H9 (cell line): ENCODE measurements around the gene CACHD1. TPM values are rescaled to one million over a fixed set of nuclear protein-coding genes. Genes with fewer than 3 reads are reported as not detected.

Experiments used
- DNase-seq: peaks from one replicate; pipeline ENCODE4 v3.0.0-alpha.2; 2017
- H2AFZ ChIP-seq: one replicate; pipeline ENCODE4 v1.6.1; 2013; ENCODE audit warnings: mild to moderate bottlenecking, low read length, control low read depth, moderate library complexity
- H2AK5ac ChIP-seq: 2 replicates; pipeline ENCODE4 v1.6.1; 2013; ENCODE audit warnings: low read length, control low read depth, mixed read lengths; ENCODE audit not compliant: insufficient read length
- H2BK120ac ChIP-seq: one replicate; pipeline ENCODE4 v1.6.1; 2013; ENCODE audit warnings: low read depth, mild to moderate bottlenecking, low read length, control low read depth, inconsistent platforms; ENCODE audit not compliant: poor library complexity, severe bottlenecking
- H2BK12ac ChIP-seq: 2 replicates; pipeline ENCODE4 v1.6.1; 2013; ENCODE audit warnings: low read length, control low read depth, mixed read lengths, low read depth; ENCODE audit not compliant: insufficient read length
- H2BK15ac ChIP-seq: 2 replicates; pipeline ENCODE4 v1.6.1; 2013; ENCODE audit warnings: low read depth, low read length, control low read depth
- H2BK20ac ChIP-seq: one replicate; pipeline ENCODE4 v1.6.1; 2013; ENCODE audit warnings: low read depth, mild to moderate bottlenecking, low read length, control low read depth, inconsistent platforms; ENCODE audit not compliant: poor library complexity, severe bottlenecking
- H2BK5ac ChIP-seq: 2 replicates; pipeline ENCODE4 v1.6.1; 2013; ENCODE audit warnings: low read length, control low read depth, mixed read lengths; ENCODE audit not compliant: insufficient read length
- H3K14ac ChIP-seq: 2 replicates; pipeline ENCODE4 v1.6.1; 2013; ENCODE audit warnings: low read length, control low read depth; ENCODE audit not compliant: insufficient read depth
- H3K18ac ChIP-seq: 2 replicates; pipeline ENCODE4 v1.6.1; 2013; ENCODE audit warnings: low read depth, mild to moderate bottlenecking, mixed read lengths, low read length, control low read depth; ENCODE audit not compliant: insufficient read length
- H3K23ac ChIP-seq: 2 replicates; pipeline ENCODE4 v1.6.1; 2013; ENCODE audit warnings: low read length, control low read depth, mixed read lengths, low read depth; ENCODE audit not compliant: insufficient read length
- H3K23me2 ChIP-seq: 2 replicates; pipeline ENCODE4 v1.6.1; 2013; ENCODE audit warnings: low read depth, mild to moderate bottlenecking, mixed read lengths, low read length, control low read depth; ENCODE audit not compliant: insufficient read length, poor library complexity, severe bottlenecking
- H3K27ac ChIP-seq: 2 replicates; pipeline ENCODE4 v1.5.1; 2013; ENCODE audit warnings: low read length, control low read depth, mixed read lengths, low read depth; ENCODE audit not compliant: insufficient read length
- H3K27me3 ChIP-seq: 2 replicates; pipeline ENCODE4 v1.6.1; 2013; ENCODE audit warnings: low read length, control low read depth, inconsistent platforms; ENCODE audit not compliant: insufficient read depth
- H3K4ac ChIP-seq: 2 replicates; pipeline ENCODE4 v1.6.1; 2013; ENCODE audit warnings: low read depth, mild to moderate bottlenecking, control low read depth, inconsistent platforms, low read length, moderate library complexity
- H3K4me1 ChIP-seq: 2 replicates; pipeline ENCODE4 v1.6.1; 2013; ENCODE audit warnings: low read length, control low read depth, inconsistent platforms; ENCODE audit not compliant: insufficient read depth
- H3K4me2 ChIP-seq: 2 replicates; pipeline ENCODE4 v1.6.1; 2013; ENCODE audit warnings: low read length, control low read depth, mixed read lengths; ENCODE audit not compliant: insufficient read length, insufficient read depth
- H3K56ac ChIP-seq: 2 replicates; pipeline ENCODE4 v1.6.1; 2013; ENCODE audit warnings: low read depth, mild to moderate bottlenecking, mixed read lengths, low read length, control low read depth; ENCODE audit not compliant: insufficient read length
- H3K79me1 ChIP-seq: 2 replicates; pipeline ENCODE4 v1.6.1; 2013; ENCODE audit warnings: low read depth, mild to moderate bottlenecking, moderate library complexity, low read length, control low read depth, inconsistent platforms; ENCODE audit not compliant: insufficient read depth, poor library complexity, severe bottlenecking
- H3K79me2 ChIP-seq: 2 replicates; pipeline ENCODE4 v1.6.1; 2013; ENCODE audit warnings: low read length, control low read depth, inconsistent platforms; ENCODE audit not compliant: insufficient read depth
- H3K9ac ChIP-seq: 2 replicates; pipeline ENCODE4 v1.6.1; 2013; ENCODE audit warnings: low read length, control low read depth, mixed read lengths; ENCODE audit not compliant: insufficient read length; ENCODE audit errors: extremely low read depth
- H3K9me3 ChIP-seq: one replicate; pipeline ENCODE4 v1.6.1; 2013; ENCODE audit warnings: low read depth, low read length, inconsistent platforms; ENCODE audit not compliant: control insufficient read depth
- H3T11ph ChIP-seq: one replicate; pipeline ENCODE4 v1.6.1; 2013; ENCODE audit warnings: mild to moderate bottlenecking, low read length, control low read depth, inconsistent platforms
- H4K20me1 ChIP-seq: one replicate; pipeline ENCODE4 v1.6.1; 2013; ENCODE audit not compliant: control insufficient read depth, insufficient read length, insufficient read depth
- H4K5ac ChIP-seq: 2 replicates; pipeline ENCODE4 v1.6.1; 2013; ENCODE audit warnings: low read depth, mild to moderate bottlenecking, mixed read lengths, low read length, control low read depth; ENCODE audit not compliant: insufficient read length
- H4K8ac ChIP-seq: replicated peaks from 2 replicates; pipeline ENCODE4 v1.6.1; 2013; ENCODE audit warnings: low read length, control low read depth, mixed read lengths, low read depth; ENCODE audit not compliant: insufficient read length
- H4K91ac ChIP-seq: 2 replicates; pipeline ENCODE4 v1.6.1; 2013; ENCODE audit warnings: low read depth, mild to moderate bottlenecking, moderate library complexity, mixed read lengths, low read length, control low read depth; ENCODE audit not compliant: insufficient read length
- H3K27ac Mint-ChIP-seq, 3 experiments: 2 replicates in 2 of 3; 3 replicates in 1 of 3; pipeline ENCODE4 v1.8.0; 2020 to 2021; ENCODE audit warnings: mixed read lengths in 3 of 3, mild to moderate bottlenecking in 1 of 3, moderate library complexity in 1 of 3
- H3K27me3 Mint-ChIP-seq: 2 replicates; pipeline ENCODE4 v1.8.0; 2021; ENCODE audit warnings: low read depth, mild to moderate bottlenecking, moderate library complexity, mixed read lengths
- H3K36me3 Mint-ChIP-seq, 3 experiments: 2 replicates in 2 of 3; 3 replicates in 1 of 3; pipeline ENCODE4 v1.8.0; 2020 to 2021; ENCODE audit warnings: low read depth in 3 of 3, mixed read lengths in 3 of 3; ENCODE audit not compliant: insufficient read depth in 1 of 3
- H3K4me1 Mint-ChIP-seq, 2 experiments: 2 replicates each; pipeline ENCODE4 v1.8.0; 2020; ENCODE audit warnings: mixed read lengths in 2 of 2
- H3K4me3 Mint-ChIP-seq, 2 experiments: 2 replicates in 1 of 2; 3 replicates in 1 of 2; pipeline ENCODE4 v1.8.0; 2020 to 2021; ENCODE audit warnings: mild to moderate bottlenecking in 2 of 2, mixed read lengths in 2 of 2, moderate library complexity in 1 of 2
- H3K9me3 Mint-ChIP-seq, 2 experiments: 2 replicates in 1 of 2; 3 replicates in 1 of 2; pipeline ENCODE4 v1.8.0; 2020; ENCODE audit warnings: mild to moderate bottlenecking in 2 of 2, mixed read lengths in 2 of 2, moderate library complexity in 1 of 2
- CTCF ChIP-seq: fragments of 200-600 bp; sonication (generic); conservative IDR thresholded peaks from 3 replicates; pipeline ENCODE4 v1.8.0; 2021; ENCODE audit warnings: antibody characterized with exemption, mild to moderate bottlenecking
- WGBS: extraction: QIAGEN DNeasy Blood & Tissue Kit; methylation state at CpG from one replicate; pipeline ENCODE4 v1.1.7; 2013; ENCODE audit warnings: missing lambda C conversion rate, low lambda C conversion rate, mixed read lengths; ENCODE audit not compliant: insufficient read length; ENCODE audit errors: extremely low coverage; 5-methylcytosine and 5-hydroxymethylcytosine counted together
- total RNA-seq: library from RNA; stranded (reverse); gene quantifications from 2 replicates; pipeline ENCODE4 v1.2.1, GENCODE V29; 2021

The CACHD1 gene
- total RNA-seq, 1 experiment from 2014 or later: 94.2 TPM

GRCh38 chr1:64433308-64433707, 36.6 kb upstream of the CACHD1 start:
- no CpG with 5 or more reads among the region's 5 CpGs for WGBS
- Histone ChIP-seq H3K9ac (no peak overlapping the region), H3K18ac (no peak overlapping the region), H3K14ac (no peak overlapping the region), H2BK120ac (no peak overlapping the region), H2BK20ac (no peak overlapping the region), H2BK5ac (no peak overlapping the region), H2AK5ac (no peak overlapping the region), H3K4me2 (no peak overlapping the region), H2BK12ac (no peak overlapping the region), H4K8ac (no peak overlapping the region), H2BK15ac (no peak overlapping the region), H3T11ph (no peak overlapping the region), H3K9me3 (no peaks in the 10 kb centered on the region), H3K56ac (no peak overlapping the region), H3K27me3 (no peaks in the 10 kb centered on the region), H3K79me2 (no peaks in the 10 kb centered on the region), H3K79me1 (no peaks in the 10 kb centered on the region), H4K91ac (no peak overlapping the region), H3K4me1 (no peaks in the 10 kb centered on the region; the same call in 1 of the 2 replicates), H4K20me1 (no peaks in the 10 kb centered on the region), H3K23me2 (no peaks in the 10 kb centered on the region), H3K23ac (no peak overlapping the region), H2AFZ (no peak overlapping the region), H4K5ac (no peak overlapping the region), H3K27ac (no peak overlapping the region), H3K4ac (no peak overlapping the region)
- H3K27me3 Mint-ChIP-seq: no peaks in the 10 kb centered on the region
- no peak overlapping the region for H3K27ac Mint-ChIP-seq
- no peak for DNase-seq
- no peaks in the 10 kb centered on the region for H3K36me3 Mint-ChIP-seq
- no peak for TF ChIP-seq CTCF
- no peak overlapping the region for H3K4me3 Mint-ChIP-seq
- peaks cover 14 to 16% of the 10 kb centered on the region in 2 experiments for H3K4me1 Mint-ChIP-seq
- no peaks in the 10 kb centered on the region for H3K9me3 Mint-ChIP-seq
